ENCODE results near the gene NRXN3.
"Not testable (repeated sequence)": the region's sequence is repeated elsewhere in the genome, so short reads cannot be mapped to it uniquely, and the experiment has no call there.

NRXN3 gene

DNA sequence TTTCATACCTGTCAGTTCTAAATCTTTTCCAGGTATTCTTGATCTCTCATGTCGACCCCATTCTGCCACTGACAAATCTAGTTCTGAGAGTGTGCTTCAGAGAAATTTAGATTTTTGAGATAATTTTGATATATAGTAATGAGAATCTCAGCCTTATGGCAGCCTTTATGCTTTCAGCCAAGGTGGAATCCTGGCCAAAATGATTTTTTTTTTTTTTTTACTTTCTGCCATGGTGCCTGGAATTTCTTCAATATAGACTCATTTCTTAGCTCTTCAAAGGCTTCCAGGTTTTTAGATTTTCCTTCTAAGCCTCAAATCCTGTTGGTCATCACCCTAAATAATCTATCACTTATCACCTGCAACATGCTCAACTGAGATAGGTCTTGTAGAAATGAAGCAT is 926.6 kb downstream of the NRXN3 start:
- no peak for DNase-seq

DNA sequence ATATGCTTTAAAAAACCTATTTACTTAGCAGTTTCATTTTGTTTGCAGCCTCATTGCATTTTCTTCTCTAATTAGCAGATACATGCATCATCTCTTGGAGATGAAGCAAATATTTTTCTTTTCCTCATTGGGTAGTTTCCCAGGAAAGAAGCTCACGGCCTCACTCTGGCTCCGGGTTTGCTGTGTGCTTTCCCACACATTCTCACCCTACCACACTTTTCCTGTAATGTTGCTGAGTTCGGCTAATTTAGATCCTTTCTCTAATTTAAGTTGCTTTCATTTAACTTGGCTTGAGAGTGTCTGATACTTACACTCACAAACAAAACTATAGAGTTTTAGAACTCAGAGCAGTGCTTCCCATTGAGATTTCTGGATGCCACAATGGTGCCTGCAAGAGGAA is 928.2 kb downstream of the NRXN3 start:
- DNase-seq = no peak

DNA sequence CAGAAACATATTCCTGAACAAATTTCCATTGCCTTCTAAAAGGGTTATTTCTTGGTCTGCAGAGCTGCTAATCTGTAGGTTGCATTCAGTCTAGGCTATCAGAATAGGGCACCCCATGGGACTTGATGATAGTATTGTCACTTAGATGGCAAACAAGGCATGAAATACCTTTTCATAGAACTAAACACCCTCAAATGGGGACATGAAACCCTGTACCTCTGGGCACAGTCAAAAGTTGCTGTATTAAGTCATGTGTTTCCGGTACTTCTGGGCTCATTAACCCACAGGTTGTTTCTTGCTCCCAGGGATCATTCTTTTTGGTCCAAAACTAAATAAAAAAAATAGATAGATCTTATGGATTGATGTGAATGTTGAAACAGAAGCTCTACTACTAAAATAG is 930.4 kb downstream of the NRXN3 start:
- no peak for DNase-seq

DNA sequence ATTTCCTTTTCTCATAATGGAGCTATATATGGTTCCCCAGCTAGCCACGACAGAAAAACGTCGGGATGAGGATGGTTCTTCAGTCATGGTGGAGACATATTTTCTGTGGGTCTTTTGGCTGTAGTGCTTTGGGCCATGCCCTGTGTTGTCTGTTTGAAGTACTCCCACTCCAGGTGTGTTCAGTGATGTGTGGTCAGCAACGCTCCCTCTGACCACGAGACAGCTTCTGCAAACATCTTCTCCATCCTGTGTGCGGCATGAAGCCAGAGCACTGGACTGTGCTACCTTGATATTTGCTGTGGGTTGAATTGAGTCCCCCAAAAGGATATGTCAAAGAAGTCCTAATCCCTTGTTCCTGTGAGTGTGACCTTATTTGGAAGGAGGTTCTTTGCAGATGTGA is 931.2 kb downstream of the NRXN3 start:
- no peak for DNase-seq

DNA sequence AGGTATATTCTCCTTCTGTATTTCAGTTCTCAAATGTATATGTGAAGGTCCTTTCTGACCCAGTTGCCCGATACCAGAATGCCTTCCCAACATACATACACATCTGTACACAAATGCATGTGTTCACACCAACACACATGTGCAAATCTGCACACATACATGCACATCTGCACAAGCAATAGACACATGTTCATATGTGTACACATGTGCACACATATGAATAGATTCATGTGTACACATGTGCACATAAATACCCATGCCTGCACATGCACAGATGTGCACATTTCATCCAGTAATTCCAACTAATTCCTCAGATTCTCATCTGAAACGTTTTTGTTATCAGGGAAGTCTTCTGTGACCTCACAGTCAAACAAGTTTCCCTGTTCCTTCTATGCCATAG is 933.6 kb downstream of the NRXN3 start:
- DNase-seq = no peak

DNA sequence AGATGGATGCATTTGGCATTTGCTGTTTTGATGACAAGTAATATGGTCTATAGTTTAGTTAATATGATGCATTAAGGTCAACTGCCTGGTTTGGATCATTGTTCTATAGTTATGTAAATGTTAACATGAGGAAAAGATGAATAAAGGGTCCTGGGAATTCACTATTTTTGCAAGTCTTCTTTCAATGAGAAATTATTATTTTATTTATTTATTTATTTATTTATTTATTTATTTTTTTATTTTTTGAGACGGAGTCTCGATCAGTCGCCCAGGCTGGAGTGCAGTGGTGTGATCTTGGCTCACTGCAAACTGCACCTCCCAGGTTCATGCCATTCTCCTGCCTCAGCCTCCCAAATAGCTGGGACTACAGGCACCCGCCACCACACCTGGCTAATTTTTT is 940.4 kb downstream of the NRXN3 start:
- DNase-seq = not testable (repeated sequence)

DNA sequence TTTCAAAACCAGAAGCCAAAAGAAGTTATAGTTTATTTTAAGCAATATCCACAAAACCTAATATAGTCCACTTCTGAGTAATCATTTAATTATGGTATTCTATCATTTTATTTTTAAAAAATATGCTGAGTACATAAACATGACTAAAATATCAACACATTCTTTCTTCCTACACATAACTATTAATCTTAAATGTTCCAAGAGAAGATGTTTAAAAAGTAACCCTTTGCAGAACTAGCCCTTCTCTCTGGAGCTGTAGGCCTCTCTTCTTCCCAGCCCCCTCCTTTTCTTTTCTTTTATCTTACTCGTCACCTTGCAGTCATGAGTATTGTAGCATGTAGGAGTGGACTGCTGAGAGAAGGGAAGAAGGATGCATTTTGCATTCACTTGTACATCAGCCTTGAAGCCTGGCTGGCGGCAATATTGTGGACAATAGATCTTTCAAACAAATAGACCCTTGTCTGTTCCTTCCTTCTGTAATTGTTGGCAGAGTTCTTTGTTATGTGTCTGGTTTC is 941.9 kb downstream of the NRXN3 start:
- no peak for DNase-seq

DNA sequence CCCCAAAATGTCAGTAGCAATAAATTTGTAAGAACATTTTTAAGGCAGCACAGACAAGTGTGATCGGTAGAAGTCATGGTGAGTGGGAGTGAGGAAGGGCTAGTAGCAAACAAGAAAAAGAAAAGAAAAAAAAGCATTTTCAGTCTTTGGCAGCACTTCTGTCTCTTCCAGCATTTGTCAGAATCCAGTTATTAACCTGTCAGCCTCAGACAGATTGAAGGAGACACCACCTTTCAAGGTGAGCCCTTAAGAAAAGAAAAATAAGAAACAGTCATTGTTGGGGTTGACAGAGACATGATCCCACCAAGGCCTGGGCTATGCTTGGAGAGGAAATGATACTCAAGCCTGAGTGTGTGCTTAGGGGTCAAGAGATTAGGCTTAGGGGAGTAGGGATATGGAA is 947.4 kb downstream of the NRXN3 start:
- DNase-seq = no peak

DNA sequence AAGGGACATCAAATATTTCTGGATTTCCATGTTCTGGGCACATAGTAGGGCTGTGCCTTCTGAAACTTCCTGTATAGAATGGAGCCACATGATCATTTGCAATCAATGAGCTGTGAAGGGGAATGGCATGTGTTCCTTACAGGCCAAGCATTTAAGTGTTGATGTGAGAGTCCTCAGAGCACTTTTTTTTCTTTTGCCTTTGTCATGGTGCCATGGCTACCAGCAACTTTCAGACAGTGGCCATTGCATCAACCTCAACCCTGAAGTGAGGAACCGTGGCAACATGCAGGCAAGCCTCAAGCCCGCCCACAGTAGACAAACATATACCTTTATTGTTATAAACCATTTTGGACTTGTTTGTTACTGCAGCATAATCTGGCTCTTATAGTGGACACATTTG is 948.1 kb downstream of the NRXN3 start:
- no peak for DNase-seq

DNA sequence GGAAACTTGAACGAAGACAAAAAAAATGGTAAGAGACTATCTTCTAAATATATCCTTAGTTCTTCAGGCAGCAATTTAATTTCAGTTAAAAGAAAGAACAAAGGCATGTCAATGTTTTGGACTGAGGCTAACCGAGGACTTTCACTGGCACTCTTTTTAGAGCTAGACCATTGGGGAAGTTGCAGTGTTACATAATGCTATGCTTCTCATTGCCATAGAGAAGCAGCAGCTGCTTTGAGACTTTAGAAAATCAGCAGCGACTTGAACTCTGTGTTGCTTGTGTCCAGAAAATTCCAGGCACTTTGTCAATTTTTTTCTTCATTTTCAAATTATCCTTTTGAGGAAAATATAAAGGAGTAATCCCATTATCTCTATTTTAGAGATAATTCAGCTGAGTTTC is 964.2 kb downstream of the NRXN3 start:
- no peak for DNase-seq

DNA sequence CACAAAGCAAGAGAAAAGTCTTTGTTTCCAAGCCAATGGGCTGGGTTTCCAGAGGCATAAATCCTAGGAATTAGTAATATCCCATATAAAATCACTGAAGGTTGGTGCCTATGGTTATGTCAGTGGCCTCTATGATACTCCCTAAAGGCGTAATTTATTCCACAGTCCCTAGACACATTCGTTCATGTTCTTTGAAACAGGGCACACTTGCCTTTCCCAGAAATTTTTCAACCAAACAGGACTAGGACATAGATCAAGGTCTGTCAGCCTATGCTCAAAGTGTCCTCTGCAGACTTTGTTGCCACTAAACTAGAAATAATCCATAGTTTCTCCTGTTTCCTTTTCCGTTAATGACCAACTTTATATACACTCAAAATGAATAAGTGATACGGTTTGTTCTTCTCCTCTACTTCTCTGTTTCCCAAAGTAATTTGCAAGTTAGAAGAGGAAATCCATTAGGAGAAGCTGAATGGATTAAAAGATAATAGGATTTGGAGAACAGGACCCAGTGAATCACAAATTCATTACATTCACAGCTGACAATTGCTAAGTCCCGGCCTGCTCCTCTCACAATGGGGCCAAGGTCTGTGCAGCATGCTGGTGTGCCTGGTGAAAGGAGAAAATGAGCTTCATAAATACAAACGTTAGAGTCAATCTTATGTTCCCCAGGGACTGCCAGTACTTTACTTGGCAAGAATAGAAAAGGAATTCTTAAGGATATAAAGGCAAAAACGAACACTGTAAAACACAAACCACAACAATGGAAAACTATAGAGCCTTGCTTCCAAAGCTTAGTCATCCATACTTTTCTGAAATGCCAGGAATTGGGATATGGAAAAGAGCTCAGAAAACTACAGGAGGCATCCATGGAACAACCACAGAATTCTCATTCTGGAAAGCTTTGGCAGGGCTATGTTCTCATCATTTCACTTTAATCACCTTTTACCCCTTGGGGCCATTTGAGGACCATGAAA is 966.2 kb downstream of the NRXN3 start:
- no peak for DNase-seq

DNA sequence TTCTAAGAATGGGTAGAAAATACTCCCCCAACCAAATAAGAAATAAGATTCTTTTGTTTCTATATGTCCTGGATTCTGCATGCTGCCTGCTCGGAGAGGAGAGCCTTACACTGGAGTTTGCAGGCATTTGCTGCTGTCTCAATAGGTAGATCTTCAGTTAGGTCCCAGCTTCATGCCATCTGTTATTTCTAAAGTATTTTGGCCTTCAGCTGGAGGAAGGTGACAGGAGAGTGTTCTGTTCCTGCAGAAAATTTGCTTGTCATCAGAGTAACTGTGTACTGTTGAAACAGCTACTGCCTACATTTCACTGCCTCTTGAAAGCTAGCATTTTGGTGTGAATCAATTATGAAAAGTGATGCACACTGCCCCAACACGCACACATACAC is 966.9 kb downstream of the NRXN3 start:
- no peak for DNase-seq

DNA sequence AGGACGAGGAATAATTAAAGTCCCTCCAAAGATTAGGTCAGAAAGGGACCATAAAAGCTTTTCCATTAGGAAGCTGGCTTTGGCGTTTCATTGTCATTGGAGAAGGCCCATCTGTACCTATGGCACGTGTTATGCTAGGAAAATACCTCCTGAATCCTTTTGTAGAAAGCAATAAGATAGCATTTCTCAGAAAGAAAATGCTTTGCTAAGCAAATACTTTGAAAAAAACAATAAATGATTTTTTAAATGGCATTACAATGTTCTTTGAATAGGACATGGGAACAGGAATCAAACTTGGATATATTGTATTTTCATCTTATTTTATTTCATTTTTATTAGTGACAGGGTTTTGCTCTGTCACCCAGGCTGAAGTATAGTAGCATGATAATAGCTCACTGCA is 967.7 kb downstream of the NRXN3 start:
- no peak for DNase-seq

DNA sequence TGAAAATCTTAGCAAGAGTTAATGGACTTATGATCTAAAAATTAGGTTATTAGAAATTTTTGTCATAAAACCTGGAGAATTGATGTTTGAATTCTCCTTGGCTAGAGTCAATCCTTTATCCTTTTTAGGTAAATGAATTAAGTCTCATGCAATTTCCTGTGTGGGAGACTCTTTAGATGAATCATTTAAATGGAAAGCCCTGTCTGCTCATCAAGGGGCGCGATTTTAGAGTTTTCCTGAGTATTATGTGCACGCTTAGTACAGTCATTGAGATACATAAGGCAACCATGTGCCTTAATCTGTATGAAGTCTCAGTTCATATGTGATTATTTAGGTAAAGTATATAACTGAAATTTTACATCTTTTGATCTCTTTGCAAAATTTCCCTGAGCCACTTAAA is 974.7 kb downstream of the NRXN3 start:
- no peak for DNase-seq

DNA sequence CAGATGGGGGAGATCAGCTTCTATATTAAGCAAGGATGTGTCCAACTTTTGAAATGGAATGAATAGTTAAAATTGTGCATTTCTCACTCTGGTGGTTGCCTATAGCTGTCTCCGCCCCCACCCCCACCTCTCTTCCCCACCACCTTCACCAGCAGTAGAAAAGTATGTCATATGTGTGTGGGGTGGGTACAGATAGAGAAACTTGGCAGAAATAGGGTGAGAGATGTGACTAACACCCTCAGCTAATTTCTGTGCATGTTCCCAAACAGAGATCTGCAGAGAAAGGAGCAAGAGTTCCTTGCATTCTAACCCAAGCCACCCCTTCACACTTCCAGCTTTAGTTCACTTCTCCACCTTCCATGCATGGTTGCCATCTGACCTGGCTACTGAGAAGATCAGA is 980.1 kb downstream of the NRXN3 start:
- DNase-seq = no peak

DNA sequence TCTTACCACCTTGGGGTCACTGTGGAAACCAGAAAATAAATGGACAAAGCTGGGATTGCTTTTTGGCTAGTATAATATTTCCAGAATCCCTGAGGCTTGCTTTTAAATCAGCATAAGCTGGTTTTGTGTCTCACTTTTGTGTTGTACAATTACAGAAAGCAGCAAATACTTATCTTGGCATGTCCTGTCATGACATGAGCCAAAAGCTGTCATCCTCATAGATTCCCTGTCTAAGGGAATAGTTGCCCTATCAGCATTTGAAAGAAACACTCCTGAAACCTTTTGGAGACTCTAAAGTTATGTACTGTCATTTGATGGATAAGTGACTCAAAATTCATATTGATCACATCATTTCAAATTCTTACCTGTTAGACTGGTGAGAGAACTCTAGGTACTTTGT is 987.2 kb downstream of the NRXN3 start:
- DNase-seq = no peak

DNA sequence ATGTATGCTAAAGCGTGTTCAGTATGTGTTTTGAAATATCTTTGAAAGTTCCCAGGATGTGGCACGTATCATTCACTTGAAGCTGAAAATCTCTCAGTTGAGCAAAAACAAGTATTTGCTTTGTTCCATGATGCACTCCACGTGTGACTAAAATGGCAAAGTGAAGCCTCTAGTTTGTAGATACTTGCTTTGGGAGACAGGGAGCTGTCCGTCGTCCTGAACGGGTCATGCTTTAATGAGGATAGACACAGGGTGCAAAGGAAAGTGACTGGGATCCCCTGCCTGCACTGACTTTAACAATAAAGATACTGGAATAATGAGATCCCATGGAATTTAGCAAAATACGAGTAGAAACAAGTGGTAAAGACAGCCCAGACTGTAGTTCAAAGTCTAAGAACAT is 991.4 kb downstream of the NRXN3 start:
- DNase-seq = no peak

DNA sequence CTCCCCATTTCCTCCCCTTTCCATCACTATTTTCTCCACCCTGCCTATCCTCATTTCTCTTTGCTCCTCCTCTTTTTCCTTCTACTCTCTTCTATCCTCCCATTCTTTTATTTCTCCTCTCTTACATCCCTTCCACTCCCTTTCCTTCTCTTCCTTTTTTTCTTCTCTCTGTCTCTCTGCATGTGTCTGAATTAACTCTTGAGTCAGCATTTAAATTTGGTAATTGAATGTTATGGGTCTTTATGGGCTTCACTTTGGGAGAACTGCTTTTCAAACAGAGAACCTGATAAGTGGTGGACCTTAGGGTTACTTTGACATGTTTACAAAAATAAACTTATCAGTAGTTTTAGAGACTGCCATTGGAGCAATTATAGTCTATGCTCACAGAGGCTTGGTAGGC is 992.7 kb downstream of the NRXN3 start:
- no peak for DNase-seq

DNA sequence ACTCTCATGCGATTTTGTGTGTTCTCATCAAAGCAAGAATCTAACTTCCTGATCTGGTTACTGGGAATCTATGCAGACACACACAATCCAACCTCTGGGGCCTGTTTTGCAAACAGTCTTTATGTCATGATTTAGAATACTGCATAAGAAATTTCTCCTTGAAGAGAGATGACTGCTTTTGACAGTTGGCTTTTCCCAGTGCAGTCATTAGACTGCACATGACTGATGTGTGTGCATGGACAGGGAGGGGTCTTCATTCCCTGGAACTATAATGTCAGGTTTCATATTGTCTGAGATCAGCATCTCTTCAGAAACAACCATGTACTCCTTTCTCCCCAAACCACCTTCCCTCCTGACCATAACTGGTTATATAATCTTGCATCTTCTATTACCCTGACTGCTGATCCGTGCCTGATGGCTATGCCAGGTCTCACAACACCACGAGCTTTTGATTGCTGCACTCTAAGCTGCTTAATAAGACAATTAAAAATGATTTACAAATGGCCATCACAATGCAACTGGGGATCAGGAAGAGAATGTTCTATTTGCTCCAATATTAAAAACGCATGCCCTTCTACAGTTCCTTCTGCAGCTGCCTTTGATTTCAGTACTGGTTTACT is 995.4 kb downstream of the NRXN3 start:
- no peak for DNase-seq

DNA sequence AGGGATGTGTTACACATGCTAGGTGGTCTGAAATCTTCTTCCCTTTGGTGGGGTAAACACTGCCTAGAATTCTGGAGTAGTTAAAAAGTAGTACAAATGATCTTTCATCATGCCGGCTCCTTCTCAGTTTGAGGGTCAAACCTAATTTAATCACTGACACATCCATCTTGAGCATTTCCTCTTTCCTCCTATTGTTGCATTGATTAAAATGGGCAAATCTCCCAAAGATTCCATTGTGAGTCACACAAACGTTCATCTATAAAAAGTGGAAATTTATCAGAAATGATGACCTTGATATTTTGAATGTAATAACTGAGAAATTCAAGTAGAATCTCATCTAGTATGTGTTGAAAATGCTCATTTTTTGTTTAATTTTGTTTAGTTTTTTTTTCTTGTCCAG is 996.0 kb downstream of the NRXN3 start:
- no peak for DNase-seq

DNA sequence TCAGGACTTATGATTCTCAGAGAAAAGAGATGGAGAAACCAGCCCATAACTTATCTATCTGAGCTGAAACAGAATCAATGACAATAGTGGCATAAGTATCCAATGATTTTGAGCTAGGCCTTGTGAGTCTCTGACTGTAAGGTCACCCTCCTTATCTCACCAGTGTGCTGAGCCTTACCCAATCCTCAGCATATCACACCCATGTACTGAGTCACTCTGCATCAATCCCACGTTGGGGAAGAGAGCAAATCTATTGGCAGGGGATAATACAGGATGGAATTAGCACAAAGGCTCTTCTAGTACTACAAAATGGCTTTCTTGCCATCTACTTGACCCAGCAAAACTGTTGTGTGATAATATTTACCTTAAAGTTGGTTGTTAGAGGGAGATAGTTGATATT is 997.8 kb downstream of the NRXN3 start:
- DNase-seq = no peak

DNA sequence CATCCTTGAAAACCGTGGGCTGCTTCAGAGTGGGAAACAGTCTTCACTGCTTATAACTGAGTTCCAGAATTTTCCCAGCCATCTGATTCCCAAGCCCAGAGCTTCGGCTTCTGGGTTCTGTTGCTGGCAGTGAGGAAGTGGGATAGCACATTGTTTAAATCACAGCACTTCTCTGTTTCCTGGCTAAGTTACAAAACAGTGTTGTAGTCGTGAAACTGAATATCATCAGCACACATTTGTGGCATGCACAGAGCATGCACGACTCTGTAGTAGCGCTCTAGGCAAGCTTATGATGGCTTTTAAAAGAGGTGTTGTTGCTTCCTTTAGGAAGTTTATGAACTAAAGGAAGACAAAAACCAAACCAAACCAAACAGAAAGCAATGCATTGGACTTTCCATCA is 1005.5 kb downstream of the NRXN3 start:
- DNase-seq = no peak

DNA sequence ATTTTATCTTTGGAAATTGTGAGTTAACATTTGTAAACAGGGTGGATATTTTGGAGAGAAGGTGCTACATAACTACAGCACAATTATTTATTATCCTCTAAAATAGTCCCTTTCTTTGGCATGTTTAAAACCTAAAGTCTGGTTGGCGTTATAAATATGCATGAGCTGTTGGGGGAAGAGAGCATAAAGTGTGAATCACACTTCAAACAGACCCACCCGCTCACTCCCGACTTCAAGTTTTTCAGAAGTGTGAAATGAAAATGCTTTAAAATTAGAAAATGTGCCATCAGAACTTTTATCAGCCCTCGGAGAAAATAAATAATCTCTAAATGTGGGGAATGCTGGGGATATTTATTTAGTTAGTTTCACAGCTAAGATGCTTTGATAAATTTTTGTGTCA is 1006.9 kb downstream of the NRXN3 start:
- no peak for DNase-seq

DNA sequence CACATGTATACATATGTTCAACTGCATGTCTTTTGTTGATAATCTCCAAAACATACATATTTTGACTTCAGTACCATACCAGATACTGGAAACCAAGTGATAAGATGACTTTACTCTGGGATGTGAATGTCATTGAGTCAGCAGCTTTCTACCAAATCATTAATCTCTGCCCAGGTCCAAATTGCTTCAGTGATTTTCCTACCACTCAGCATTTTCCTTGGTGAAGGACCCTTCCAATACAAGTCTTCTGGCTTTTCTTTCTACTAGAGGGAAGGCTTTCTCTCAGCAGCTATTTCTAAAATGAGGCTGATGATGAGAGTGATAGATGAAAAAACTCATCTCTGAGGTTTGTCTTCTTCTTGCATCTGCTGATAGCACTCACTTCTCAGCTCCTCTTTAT is 1008.5 kb downstream of the NRXN3 start:
- no peak for DNase-seq

All from activated CD4-positive, alpha-beta T cell treated with anti-CD3 and anti-CD28 coated beads, Interleukin-2, amount 50 U/mL, for 48 hours (primary cell).